Ovary (tissue), 9 donors: ENCODE measurements around the gene SAMMSON. TPM values are rescaled to one million over a fixed set of nuclear protein-coding genes. Genes with fewer than 3 reads are reported as not detected.

ENCODE experiments used
- DNase-seq, 5 donors: peaks; one replicate each; pipeline ENCODE4 v3.0.0-alpha.2; 2019 to 2020
- H3K27ac ChIP-seq, 2 donors: fragments of 200-600 bp; one replicate each; pipeline versions ENCODE4 v1.5.1 to v1.8.0; 2019 to 2022
- H3K27me3 ChIP-seq: fragments of 200-600 bp; one replicate; pipeline ENCODE4 v1.8.0; 2022
- H3K36me3 ChIP-seq: fragments of 200-600 bp; sonication (generic); one replicate; pipeline ENCODE4 v1.5.1; 2019
- H3K4me1 ChIP-seq: one replicate; pipeline ENCODE4 v1.8.1; 2013; ENCODE audit warnings: mild to moderate bottlenecking, moderate library complexity; ENCODE audit not compliant: insufficient read depth
- H3K4me3 ChIP-seq: fragments of 200-600 bp; sonication (generic); one replicate; pipeline ENCODE4 v1.5.1; 2017
- H3K9me3 ChIP-seq, 2 donors: fragments of 200-600 bp in 1 of 2; sonication (generic) in 1 of 2; one replicate each; pipeline versions ENCODE4 v1.5.1 to v1.8.1; 2013 to 2019; ENCODE audit warnings: mild to moderate bottlenecking in 1 of 2, moderate library complexity in 1 of 2
- CTCF ChIP-seq, 3 donors: fragments of 450-650 bp in 2 of 3; fragments of 200-600 bp in 1 of 3; IDR thresholded peaks; one replicate each; pipeline versions ENCODE4 v1.5.1 to v1.8.0; 2016 to 2022; ENCODE audit warnings: antibody characterized with exemption in 3 of 3, mild to moderate bottlenecking in 1 of 3
- EP300 ChIP-seq: sonication (generic); formaldehyde crosslinking; IDR thresholded peaks from one replicate; pipeline ENCODE4 v1.6.1; 2017; ENCODE audit warnings: antibody characterized with exemption
- POLR2A ChIP-seq: fragments of 450-650 bp; IDR thresholded peaks from one replicate; pipeline ENCODE4 v1.6.1; 2017; ENCODE audit warnings: antibody characterized with exemption, mild to moderate bottlenecking, moderate library complexity
- WGBS, 3 donors: extraction: QIAGEN DNeasy Blood & Tissue Kit in 1 of 3; methylation state at CpG; one replicate each; pipeline versions ENCODE4 v1.1.5 to v1.1.7; 2013 to 2017; 5-methylcytosine and 5-hydroxymethylcytosine counted together
- intact Hi-C, 4 donors: fragments of 100-400 bp; cut with DNase I; formaldehyde crosslinking; loops; one replicate each; pipeline versions ENCODE4 v1.11.0 to v1.15.1; 2022 to 2023
- polyA plus RNA-seq, 2 donors: library from polyadenylated mRNA; stranded (reverse); fragments of 200-250 nt in 1 of 2; fragments of 350-450 nt in 1 of 2; fragmentation: Illumina TruSeq in 1 of 2; extraction: RNeasy Lipid Tissue Mini Kit (QIAGEN cat#74804) in 1 of 2; gene quantifications; one replicate each; pipeline ENCODE4 v1.2.3, GENCODE V29; 2013 to 2014
- total RNA-seq, 7 donors: library from RNA; depleted of rRNA in 2 of 7; stranded (reverse); fragments of >200 nt in 2 of 7; fragmentation: NEBNext Ultra II Directional in 3 of 7; extraction: Animal tissue kit (Norgen Biotek cat#: 25700) in 3 of 7; gene quantifications; one replicate each; pipeline versions ENCODE4 v1.1.0 to v1.2.4, GENCODE V29; 2016 to 2023
- donor health status: DM: no; HTN: no; CAD: no; lungs with moderate emphysema.
- donor health status: DM: no; HTN: no; CAD: no.
- donor health status: Bipolar disorder and iron deficiency.
- donor health status: DM: yes; HTN: yes; CAD: no.
- donor health status: DM: no; HTN: no; CAD: no.
- donor health status: DM: yes; HTN: yes; CAD: no.

Gene SAMMSON
- total and polyA plus RNA-seq, 9 donors = 0.20 to 0.57 (median 0.31) TPM; not detected in 1

GRCh38 chr3:70097084-70097483, 97.6 kb downstream of the SAMMSON start:
- Histone ChIP-seq H3K4me3 (no peak overlapping the region), H3K4me1 (no peaks in the 10 kb centered on the region), H3K36me3 (no peaks in the 10 kb centered on the region), H3K27me3 (no peaks in the 10 kb centered on the region), H3K27ac (no peak overlapping the region), H3K9me3 (no peaks in the 10 kb centered on the region)
- 93 to 98% (median 98%) methylated on average over 1 of the region's 1 CpG for WGBS, 3 donors
- TF ChIP-seq EP300 = no peak
- TF ChIP-seq CTCF (IDR thresholded peaks at IDR 0.05) = no peak
- TF ChIP-seq POLR2A = no peak
- intact Hi-C loops = no loop called here
- no peak for DNase-seq

GRCh38 chr3:70108072-70108471, 108.5 kb downstream of the SAMMSON start:
- no peak for DNase-seq
- 58 to 69% (median 62%) methylated on average over 6 of the region's 6 CpGs for WGBS, 3 donors
- TF ChIP-seq EP300 (no peak), CTCF (IDR thresholded peaks at IDR 0.05) (no peak), POLR2A (no peak)
- Histone ChIP-seq H3K27me3 (no peaks in the 10 kb centered on the region), H3K4me1 (no peaks in the 10 kb centered on the region), H3K4me3 (no peak overlapping the region), H3K27ac (no peak overlapping the region), H3K36me3 (no peaks in the 10 kb centered on the region), H3K9me3 (no peaks in the 10 kb centered on the region)
- intact Hi-C loops = no loop called here

GRCh38 chr3:70108546-70108945, 109.0 kb downstream of the SAMMSON start:
- 85 to 98% (median 88%) methylated on average over 3 of the region's 3 CpGs for WGBS, 3 donors
- no peak overlapping the region for H3K4me3 ChIP-seq
- no peaks in the 10 kb centered on the region for H3K4me1 ChIP-seq
- TF ChIP-seq EP300 (no peak), POLR2A (no peak), CTCF (IDR thresholded peaks at IDR 0.05) (no peak)
- H3K36me3 ChIP-seq = no peaks in the 10 kb centered on the region
- no peaks in the 10 kb centered on the region for H3K27me3 ChIP-seq
- H3K27ac ChIP-seq = no peak overlapping the region
- no peaks in the 10 kb centered on the region for H3K9me3 ChIP-seq
- no peak for DNase-seq
- intact Hi-C loops = no loop called here

GRCh38 chr3:70110066-70110465, 110.5 kb downstream of the SAMMSON start:
- H3K9me3 ChIP-seq = no peaks in the 10 kb centered on the region
- DNase-seq = no peak
- WGBS, 3 donors = 61 to 71% (median 64%) methylated on average over 2 of the region's 2 CpGs
- TF ChIP-seq EP300 (no peak), POLR2A (no peak), CTCF (IDR thresholded peaks at IDR 0.05) (no peak)
- no peaks in the 10 kb centered on the region for H3K27me3 ChIP-seq
- H3K36me3 ChIP-seq = no peaks in the 10 kb centered on the region
- H3K27ac ChIP-seq = no peak overlapping the region
- intact Hi-C loops = no loop called here
- H3K4me1 ChIP-seq = no peaks in the 10 kb centered on the region
- H3K4me3 ChIP-seq = no peak overlapping the region

- H3K9me3 ChIP-seq = no peaks in the 10 kb centered on the region
- H3K27me3 ChIP-seq = no peaks in the 10 kb centered on the region
- DNase-seq = no peak
- no peak overlapping the region for H3K27ac ChIP-seq
- no peaks in the 10 kb centered on the region for H3K36me3 ChIP-seq
- H3K4me3 ChIP-seq = no peak overlapping the region
- no peak for TF ChIP-seq EP300
- TF ChIP-seq POLR2A = no peak
- no peak for TF ChIP-seq CTCF (IDR thresholded peaks at IDR 0.05)
- 73 to 82% (median 74%) methylated on average over 1 of the region's 1 CpG for WGBS, 3 donors
- H3K4me1 ChIP-seq = no peaks in the 10 kb centered on the region
- intact Hi-C loops = no loop called here
Observed at GRCh38 chr3:70111411-70111810, 111.9 kb downstream of the SAMMSON start.
